Natural killer cell treated with Interleukin-12 subunit alpha and Interleukin-12 subunit beta and Interleukin-15 and Interleukin-18, amount 100 ng/mL, for 72 hours (primary cell): ENCODE measurements around the gene RNF182. TPM values are rescaled to one million over a fixed set of nuclear protein-coding genes. Genes with fewer than 3 reads are reported as not detected.
"Not testable (repeated sequence)": the region's sequence is repeated elsewhere in the genome, so short reads cannot be mapped to it uniquely, and the experiment has no call there.

ENCODE experiments used
- ATAC-seq, 2 donors: fragments of 150-1000 bp; cut with Tn5 transposase in 1 of 2; sonication (Bioruptor Pico), chemical (Tn5 transposase) in 1 of 2; 2 replicates each; pipeline ENCODE4 v1.10.0; 2021
- DNase-seq: peaks from one replicate; pipeline ENCODE4 v3.0.0; 2022; ENCODE audit warnings: low spot score
- H3K27ac Mint-ChIP-seq, 2 donors: 1 replicate in 1 of 2; 2 replicates in 1 of 2; pipeline ENCODE4 v1.8.0; 2022; ENCODE audit warnings: mixed read lengths in 2 of 2, mild to moderate bottlenecking in 1 of 2, moderate library complexity in 1 of 2
- H3K27me3 Mint-ChIP-seq, 2 donors: 1 replicate in 1 of 2; 2 replicates in 1 of 2; pipeline ENCODE4 v1.8.0; 2022; ENCODE audit warnings: mixed read lengths in 2 of 2
- H3K36me3 Mint-ChIP-seq: one replicate; pipeline ENCODE4 v1.8.0; 2022; ENCODE audit warnings: mixed read lengths
- H3K4me1 Mint-ChIP-seq, 2 donors: 1 replicate in 1 of 2; 2 replicates in 1 of 2; pipeline ENCODE4 v1.8.0; 2022; ENCODE audit warnings: low read depth in 2 of 2, mixed read lengths in 2 of 2, mild to moderate bottlenecking in 1 of 2
- H3K4me3 Mint-ChIP-seq: one replicate; pipeline ENCODE4 v1.8.0; 2022; ENCODE audit warnings: mixed read lengths
- H3K9me3 Mint-ChIP-seq: 2 replicates; pipeline ENCODE4 v1.8.0; 2022; ENCODE audit warnings: mixed read lengths
- total RNA-seq, 2 donors: library from RNA; stranded (reverse); gene quantifications; one replicate each; pipeline ENCODE4 v1.2.3, GENCODE V29; 2022

Gene RNF182
- total RNA-seq, 2 donors from 2014 or later: not detected

DNA sequence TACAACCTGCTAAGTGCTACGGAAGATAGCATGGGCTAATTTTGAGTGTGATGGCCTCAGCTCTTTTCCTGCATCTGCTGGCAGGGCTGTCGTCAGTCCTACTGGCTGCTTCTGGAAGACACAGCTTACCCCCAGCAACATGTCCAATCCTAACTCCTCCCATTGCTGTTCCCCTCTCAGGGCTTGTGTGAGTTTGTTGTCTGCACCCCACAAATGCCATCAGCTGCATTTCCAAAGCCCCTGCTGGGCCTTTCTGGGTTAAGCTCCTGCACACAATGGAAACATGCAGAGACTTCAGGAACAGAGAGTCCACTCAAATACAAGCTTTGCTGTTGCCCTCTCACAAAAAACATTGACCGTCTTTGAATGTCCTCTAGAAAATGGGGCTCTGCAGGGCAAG is 84.7 kb downstream of the RNF182 start:
- Mint-ChIP-seq H3K27me3 (peaks cover 35 to 62% of the 10 kb centered on the region in 2 donors), H3K9me3 (no peaks in the 10 kb centered on the region), H3K4me3 (no peak overlapping the region), H3K36me3 (no peaks in the 10 kb centered on the region), H3K4me1 (no peaks in the 10 kb centered on the region), H3K27ac (no peak overlapping the region)
- DNase-seq (no peak), ATAC-seq (no peak)

DNA sequence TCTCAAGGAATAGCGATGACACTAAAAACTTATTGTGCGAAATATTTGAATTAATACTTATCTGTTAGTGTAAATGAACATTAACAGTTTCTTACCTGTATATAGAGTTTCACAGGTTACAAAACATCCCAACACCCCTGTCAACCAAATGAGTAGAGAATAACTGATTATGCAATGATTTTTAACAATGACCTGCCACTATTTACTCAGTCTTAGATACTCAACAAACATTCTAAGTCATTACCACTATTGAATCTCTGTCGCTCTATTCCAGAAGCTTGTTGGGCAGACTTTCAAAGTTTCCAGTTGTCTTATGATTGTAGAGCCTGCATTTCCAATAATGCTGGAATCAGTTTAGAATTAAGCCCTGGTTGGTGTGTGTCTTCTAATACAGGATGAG is 85.5 kb downstream of the RNF182 start:
- Mint-ChIP-seq H3K27me3 (peaks cover 35 to 61% of the 10 kb centered on the region in 2 donors), H3K4me1 (no peaks in the 10 kb centered on the region), H3K36me3 (no peaks in the 10 kb centered on the region), H3K4me3 (no peak overlapping the region), H3K27ac (no peak overlapping the region), H3K9me3 (no peaks in the 10 kb centered on the region)
- DNase-seq (no peak), ATAC-seq (no peak)

DNA sequence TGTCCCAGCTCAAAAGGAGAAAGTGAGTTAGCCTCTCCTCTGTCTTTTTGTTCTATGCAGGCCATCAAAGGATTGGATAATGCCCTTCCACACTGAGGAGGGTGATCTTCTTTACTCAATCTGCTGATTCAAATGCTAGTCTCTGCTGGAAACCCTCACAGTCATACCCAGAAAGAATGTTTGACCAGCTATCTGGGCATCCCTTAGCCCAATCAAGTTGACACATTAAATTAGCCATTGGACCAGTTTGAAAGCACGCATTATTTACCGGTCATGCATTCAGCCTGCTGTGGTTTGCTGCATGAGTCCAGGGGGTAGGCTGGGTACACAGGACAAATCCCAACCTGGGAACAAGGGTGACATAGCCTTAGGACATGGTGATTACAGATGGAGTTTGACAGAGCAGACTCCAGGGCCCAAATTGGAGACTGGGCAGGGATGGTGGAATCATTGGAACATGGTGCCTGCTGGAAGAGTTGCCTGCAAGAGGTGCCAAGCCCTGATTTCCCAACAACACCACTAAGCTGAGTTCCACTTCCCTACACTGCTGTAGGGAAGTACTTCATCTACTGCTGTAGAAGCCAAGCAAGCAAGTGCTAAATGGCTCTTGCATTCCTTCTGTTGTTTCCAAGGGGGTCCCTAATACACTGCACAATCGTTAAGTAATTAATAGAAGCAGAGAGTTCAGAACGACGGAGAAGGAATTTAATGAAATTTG is 87.7 kb downstream of the RNF182 start:
- Mint-ChIP-seq H3K9me3 (no peaks in the 10 kb centered on the region), H3K36me3 (no peaks in the 10 kb centered on the region), H3K27ac (no peak overlapping the region), H3K27me3 (peaks cover 35 to 60% of the 10 kb centered on the region in 2 donors), H3K4me3 (no peak overlapping the region), H3K4me1 (no peaks in the 10 kb centered on the region)
- DNase-seq (no peak), ATAC-seq (no peak)

DNA sequence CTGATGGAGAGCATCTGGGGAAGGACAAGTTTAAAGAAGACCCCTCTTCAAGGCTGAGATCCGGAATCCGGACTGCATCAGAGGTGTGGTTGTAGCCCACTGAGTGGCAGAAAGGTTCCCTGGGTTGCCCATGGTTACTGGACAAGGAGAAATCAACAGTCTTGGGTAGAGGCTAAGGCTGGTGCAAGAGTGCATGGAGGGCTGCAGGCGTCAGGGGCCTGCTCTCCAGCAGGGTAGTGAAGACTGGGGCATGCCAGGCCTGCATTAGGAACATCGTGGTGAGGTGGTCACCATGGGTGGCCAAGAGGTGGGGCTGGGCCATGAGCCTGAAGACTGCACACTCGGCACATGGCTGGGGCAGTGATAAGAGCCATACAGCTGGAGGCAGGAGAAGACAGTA is 91.2 kb downstream of the RNF182 start:
- DNase-seq (no peak), ATAC-seq (peak; percentile 41 to 59)
- Mint-ChIP-seq H3K27me3 (peaks cover 28 to 33% of the 10 kb centered on the region in 2 donors), H3K36me3 (no peaks in the 10 kb centered on the region), H3K9me3 (no peaks in the 10 kb centered on the region), H3K4me1 (no peaks in the 10 kb centered on the region), H3K27ac (no peak overlapping the region), H3K4me3 (no peak overlapping the region)

DNA sequence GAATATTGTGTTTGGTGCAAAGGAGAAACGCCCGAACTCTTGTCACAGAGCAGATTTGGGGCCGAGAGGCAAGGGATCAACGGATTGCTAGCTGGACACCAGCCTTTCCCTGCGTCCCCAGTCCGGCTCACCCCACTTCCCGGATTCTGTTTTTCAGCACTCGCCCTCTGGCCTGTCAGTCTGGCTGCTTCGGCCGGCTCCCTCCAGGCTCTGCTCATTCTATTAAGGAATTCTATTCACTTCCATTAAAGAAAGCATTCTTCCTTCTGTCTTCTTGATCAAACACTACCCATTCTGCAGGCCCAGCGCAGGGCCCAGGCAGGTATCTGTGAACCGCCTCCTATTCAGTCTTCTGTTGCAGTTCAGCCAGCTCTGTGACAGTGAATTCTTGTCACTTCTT is 91.7 kb downstream of the RNF182 start:
- ATAC-seq: no peak
- Mint-ChIP-seq H3K9me3 (no peaks in the 10 kb centered on the region), H3K27me3 (peaks cover 25 to 28% of the 10 kb centered on the region in 2 donors), H3K36me3 (no peaks in the 10 kb centered on the region), H3K4me1 (no peaks in the 10 kb centered on the region), H3K4me3 (no peak overlapping the region), H3K27ac (no peak overlapping the region)
- no peak for DNase-seq

DNA sequence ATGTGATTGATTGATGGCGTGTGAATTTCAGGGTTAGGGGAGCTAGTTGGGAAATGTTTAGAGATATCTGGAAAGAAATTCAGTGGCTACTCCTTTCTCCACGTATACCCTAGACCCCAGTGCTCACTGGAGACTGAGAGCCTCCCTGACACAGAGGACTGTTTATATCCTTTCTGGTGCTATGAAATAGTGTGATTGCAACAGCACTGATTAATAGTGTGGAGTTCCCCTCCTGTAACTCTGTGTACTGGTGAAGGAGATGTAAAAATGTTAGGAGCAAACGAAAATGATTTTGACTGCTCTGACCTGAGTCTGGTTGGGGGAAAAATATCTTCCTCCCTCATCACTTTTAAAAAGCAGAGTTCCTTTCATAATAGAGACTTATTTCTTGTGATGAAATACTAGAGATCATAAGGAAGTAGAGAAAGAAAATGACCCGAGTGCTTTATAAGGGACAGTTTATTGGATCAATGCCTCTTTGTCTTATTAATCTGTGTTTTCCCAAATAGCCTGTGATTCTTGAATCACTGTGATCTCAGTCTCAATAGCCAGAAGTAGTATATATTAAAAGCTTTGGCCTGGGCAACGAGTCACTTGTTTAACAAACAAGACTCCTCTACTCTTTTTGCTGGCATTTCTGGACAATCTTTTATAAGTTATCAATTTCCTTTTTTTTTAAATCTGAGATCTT is 92.3 kb downstream of the RNF182 start:
- Mint-ChIP-seq H3K4me1 (no peaks in the 10 kb centered on the region), H3K27ac (no peak overlapping the region), H3K4me3 (no peak overlapping the region), H3K36me3 (no peaks in the 10 kb centered on the region), H3K9me3 (no peaks in the 10 kb centered on the region), H3K27me3 (peaks cover 19 to 23% of the 10 kb centered on the region in 2 donors)
- ATAC-seq: no peak
- DNase-seq: no peak

DNA sequence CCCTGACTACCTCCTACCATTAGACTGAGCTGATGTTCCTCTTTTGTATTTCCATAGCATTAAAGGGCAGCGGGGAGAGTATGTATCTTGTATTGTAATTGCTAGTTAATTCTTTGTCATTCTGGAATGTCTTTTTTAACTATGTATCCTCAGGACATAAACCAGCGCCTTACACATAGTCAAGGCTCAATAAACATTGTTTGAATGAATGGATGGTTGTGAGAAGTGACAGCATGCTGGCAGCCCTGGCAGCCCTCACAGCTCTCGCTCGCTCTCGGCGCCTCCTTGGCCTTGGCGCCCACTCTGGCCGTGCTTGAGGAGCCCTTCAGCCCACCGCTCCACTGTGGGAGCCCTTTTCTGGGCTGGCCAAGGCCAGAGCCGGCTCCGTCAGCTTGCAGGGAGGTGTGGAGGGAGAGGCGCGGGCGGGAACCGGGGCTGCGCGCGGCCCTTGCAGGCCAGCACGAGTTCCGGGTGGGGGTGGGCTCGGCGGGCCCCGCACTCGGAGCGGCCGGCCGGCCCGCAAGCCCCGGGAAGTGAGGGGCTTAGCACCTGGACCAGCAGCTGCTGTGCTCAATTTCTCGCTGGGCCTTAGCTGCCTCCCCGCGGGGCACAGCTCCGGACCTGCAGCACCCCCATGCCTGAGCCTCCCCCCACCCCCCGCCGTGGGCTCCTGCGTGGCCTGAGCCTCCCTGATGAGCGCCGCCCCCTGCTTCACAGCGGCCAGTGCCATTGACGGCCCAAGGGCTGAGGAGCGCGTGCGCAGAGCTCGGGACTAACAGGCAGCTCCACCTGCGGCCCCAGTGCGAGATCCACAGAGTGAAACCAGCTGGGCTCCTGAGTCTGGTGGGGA is 93.1 kb downstream of the RNF182 start:
- Mint-ChIP-seq H3K4me1 (no peaks in the 10 kb centered on the region), H3K36me3 (no peaks in the 10 kb centered on the region), H3K4me3 (no peak overlapping the region), H3K9me3 (no peaks in the 10 kb centered on the region), H3K27ac (no peak overlapping the region), H3K27me3 (peaks cover 19 to 23% of the 10 kb centered on the region in 2 donors)
- ATAC-seq: no peak
- no peak for DNase-seq

DNA sequence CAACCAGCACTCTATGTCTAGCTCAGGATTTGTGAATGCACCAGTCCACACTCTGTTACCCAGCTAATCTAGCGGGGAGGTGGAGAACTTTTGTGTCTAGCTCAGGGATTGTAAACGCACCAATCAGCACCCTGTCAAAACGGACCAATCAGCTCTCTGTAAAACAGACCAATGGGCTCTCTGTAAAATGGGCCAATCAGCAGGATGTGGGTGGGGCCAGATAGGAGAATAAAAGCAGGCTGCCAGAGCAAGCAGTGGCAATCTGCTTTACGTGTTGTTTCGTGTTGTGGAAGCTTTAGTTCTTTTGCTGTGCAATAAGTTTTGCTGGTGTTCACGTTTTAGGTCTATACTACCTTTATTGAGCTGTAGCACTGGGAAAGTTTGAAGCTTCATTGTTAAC is 93.8 kb downstream of the RNF182 start:
- H3K36me3 Mint-ChIP-seq, H3K4me1 Mint-ChIP-seq, H3K27ac Mint-ChIP-seq, H3K4me3 Mint-ChIP-seq, ATAC-seq, DNase-seq, H3K9me3 Mint-ChIP-seq: not testable (repeated sequence)
- H3K27me3 Mint-ChIP-seq: peaks cover 20 to 23% of the 10 kb centered on the region in 2 donors

DNA sequence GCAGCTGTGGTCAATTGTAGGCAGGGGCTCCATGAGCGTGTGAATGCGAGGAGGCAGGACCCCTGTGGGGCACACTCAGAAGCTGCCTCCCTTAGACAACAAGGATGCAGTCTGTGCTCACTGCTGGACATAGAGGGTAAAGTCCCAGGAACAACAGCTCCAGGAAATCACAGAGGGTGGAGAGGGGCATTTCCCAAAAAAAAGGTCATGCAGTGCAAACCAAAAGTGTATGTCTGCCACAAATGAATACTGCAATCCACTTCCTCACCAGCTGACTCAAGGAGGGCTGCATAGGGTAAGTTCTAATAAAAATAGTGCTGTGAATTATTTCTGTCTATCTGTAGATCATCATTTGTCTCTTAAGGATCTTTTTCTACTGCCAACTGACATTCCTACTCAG is 95.8 kb downstream of the RNF182 start:
- DNase-seq: no peak
- Mint-ChIP-seq H3K27me3 (peaks cover 11 to 12% of the 10 kb centered on the region in 2 donors), H3K9me3 (no peaks in the 10 kb centered on the region), H3K27ac (no peak overlapping the region), H3K4me3 (no peak overlapping the region), H3K4me1 (peaks cover 6% of the 10 kb centered on the region in 2 donors), H3K36me3 (no peaks in the 10 kb centered on the region)
- ATAC-seq: no peak

DNA sequence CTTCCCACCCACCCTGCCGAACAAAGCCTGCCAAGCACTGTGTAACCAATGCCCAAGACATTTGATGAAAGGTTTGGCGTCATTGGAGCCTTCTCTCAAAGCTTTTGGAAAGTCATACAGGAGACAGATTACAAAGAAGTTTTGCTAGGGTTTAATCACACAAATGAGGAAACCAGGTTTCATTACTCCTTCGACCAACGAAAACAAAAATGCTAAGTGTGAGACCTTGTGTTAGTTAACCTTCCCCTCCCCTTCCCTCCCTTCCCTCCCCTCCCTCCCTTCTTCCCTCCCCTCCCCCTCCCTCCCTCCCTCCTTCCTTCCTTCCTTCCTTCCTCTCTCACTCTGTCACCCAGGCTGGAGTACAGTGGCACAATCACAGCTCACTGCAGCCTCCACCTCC is 96.7 kb downstream of the RNF182 start:
- Mint-ChIP-seq H3K9me3 (no peaks in the 10 kb centered on the region), H3K4me3 (no peak overlapping the region), H3K4me1 (peaks cover 12 to 13% of the 10 kb centered on the region in 2 donors), H3K27me3 (peaks cover 11 to 13% of the 10 kb centered on the region in 2 donors), H3K36me3 (no peaks in the 10 kb centered on the region), H3K27ac (no peak overlapping the region)
- ATAC-seq (no peak), DNase-seq (no peak)

DNA sequence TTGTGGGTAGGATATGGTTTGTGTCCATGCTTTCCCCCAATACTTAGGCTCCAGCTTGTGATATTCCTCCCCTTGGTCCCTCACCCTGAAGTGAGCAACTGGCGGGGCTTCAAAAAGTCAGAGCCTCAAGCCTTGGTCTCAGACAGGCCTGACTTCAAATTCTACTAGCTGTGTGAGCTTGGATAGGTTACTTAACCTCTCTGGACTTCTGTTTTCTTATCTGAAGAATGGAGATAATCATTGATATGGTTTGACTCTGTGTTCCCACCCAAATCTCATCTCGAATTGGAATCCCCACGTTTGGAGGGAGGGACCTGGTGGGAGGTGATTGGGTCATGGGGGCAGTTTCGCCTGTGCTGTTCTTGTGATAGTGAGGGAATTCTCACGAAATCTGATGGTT is 97.9 kb downstream of the RNF182 start:
- ATAC-seq (no peak), DNase-seq (no peak)
- H3K4me3 Mint-ChIP-seq: no peak overlapping the region
- no peak overlapping the region for H3K27ac Mint-ChIP-seq
- peaks cover 18 to 20% of the 10 kb centered on the region in 2 donors for H3K4me1 Mint-ChIP-seq
- peaks cover 16 to 20% of the 10 kb centered on the region in 2 donors for H3K27me3 Mint-ChIP-seq
- no peaks in the 10 kb centered on the region for H3K9me3 Mint-ChIP-seq
- no peaks in the 10 kb centered on the region for H3K36me3 Mint-ChIP-seq

DNA sequence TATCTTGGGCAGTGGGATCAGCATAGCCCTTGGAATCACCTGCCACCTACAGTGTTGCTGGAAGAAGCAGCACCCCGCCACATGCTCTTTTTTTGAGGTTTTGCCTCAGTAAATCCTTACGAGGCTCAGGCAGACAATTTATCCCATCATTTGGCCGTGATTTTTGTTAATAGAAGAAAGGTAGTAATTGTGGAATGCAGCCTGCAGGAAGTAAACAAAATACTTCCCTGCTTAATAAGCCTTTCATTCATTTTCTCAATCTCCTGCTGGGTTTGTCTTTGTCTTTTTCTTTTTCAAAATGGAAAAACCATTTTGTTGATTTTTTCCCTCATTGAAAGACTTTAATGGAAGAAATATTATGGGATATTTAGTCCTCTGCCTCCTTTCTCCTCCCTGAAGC is 99.1 kb downstream of the RNF182 start:
- DNase-seq: no peak
- Mint-ChIP-seq H3K27me3 (peaks cover 17 to 27% of the 10 kb centered on the region in 2 donors), H3K4me1 (peaks cover 18 to 20% of the 10 kb centered on the region in 2 donors), H3K4me3 (no peak overlapping the region), H3K27ac (no peak overlapping the region), H3K36me3 (no peaks in the 10 kb centered on the region), H3K9me3 (no peaks in the 10 kb centered on the region)
- ATAC-seq: no peak

DNA sequence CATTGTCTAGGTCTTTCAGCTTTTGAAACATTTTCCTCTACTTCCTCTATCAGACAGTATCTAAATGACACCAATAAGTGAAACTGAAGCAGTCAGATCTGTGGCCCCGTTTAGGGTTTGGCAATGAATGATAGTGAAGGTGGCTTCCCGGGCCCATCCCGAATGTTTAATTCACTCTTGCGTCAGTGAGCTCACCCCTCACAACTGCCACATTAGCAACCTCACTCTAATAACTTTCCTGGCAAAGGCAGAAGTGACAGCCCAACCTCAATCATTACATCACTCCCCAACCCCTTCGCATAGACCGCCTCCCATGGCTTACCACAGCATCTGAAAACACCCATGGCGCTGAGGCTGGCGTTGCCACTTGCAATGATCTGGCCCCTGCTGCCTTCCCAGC is 100.4 kb downstream of the RNF182 start:
- ATAC-seq: peak; percentile 75 to 81
- Mint-ChIP-seq H3K27me3 (peaks cover 19 to 37% of the 10 kb centered on the region in 2 donors), H3K9me3 (no peaks in the 10 kb centered on the region), H3K4me1 (peaks cover 18 to 20% of the 10 kb centered on the region in 2 donors), H3K36me3 (no peaks in the 10 kb centered on the region), H3K4me3 (peak overlapping the region; percentile 3), H3K27ac (no peak overlapping the region)
- DNase-seq: no peak
